Measurements from ENCODE around the gene FBXL4.

The FBXL4 gene

GRCh38 chr6:98949589-98949988 is 1.8 kb upstream of the FBXL4 start:
- no peak overlapping the region for H3K4me3 ChIP-seq (replicated peaks in 1 of 2; ENCODE audit: low read depth in 2 of 2, low read length in 2 of 2)
- DNase-seq (ENCODE audit: low read depth in 2 of 2), result no peak
- TF ChIP-seq CTCF (IDR thresholded peaks at IDR 0.05; ENCODE audit: low read depth, low read length), result no peak

GRCh38 chr6:98946879-98947410 is 801 bp downstream of the FBXL4 start:
- peak overlapping the region; percentile 63 to 78 for H3K4me3 ChIP-seq (replicated peaks in 1 of 2; ENCODE audit: low read depth in 2 of 2, low read length in 2 of 2)
- no peak for TF ChIP-seq CTCF (IDR thresholded peaks at IDR 0.05; ENCODE audit: low read depth, low read length)
- peak; percentile 6 to 25 for DNase-seq (ENCODE audit: low read depth in 2 of 2)

GRCh38 chr6:98946266-98946878 is 1.4 kb downstream of the FBXL4 start:
- DNase-seq (ENCODE audit: low read depth in 2 of 2), result peak in 1 of 2 donors; percentile 7
- peak overlapping the region; percentile 63 to 78 for H3K4me3 ChIP-seq (replicated peaks in 1 of 2; ENCODE audit: low read depth in 2 of 2, low read length in 2 of 2)
- no peak for TF ChIP-seq CTCF (IDR thresholded peaks at IDR 0.05; ENCODE audit: low read depth, low read length)

GRCh38 chr6:98945311-98946115 is 2.2 kb downstream of the FBXL4 start:
- TF ChIP-seq CTCF (IDR thresholded peaks at IDR 0.05; ENCODE audit: low read depth, low read length), result no peak
- H3K4me3 ChIP-seq (replicated peaks in 1 of 2; ENCODE audit: low read depth in 2 of 2, low read length in 2 of 2), result no peak overlapping the region
- no peak for DNase-seq (ENCODE audit: low read depth in 2 of 2)

- no peak for TF ChIP-seq CTCF (IDR thresholded peaks at IDR 0.05; ENCODE audit: low read depth, low read length)
- peak; percentile 45 to 64 for DNase-seq (ENCODE audit: low read depth in 2 of 2)
- H3K4me3 ChIP-seq (replicated peaks in 1 of 2; ENCODE audit: low read depth in 2 of 2, low read length in 2 of 2), result no peak overlapping the region
Measured at GRCh38 chr6:98944598-98945081, 3.1 kb downstream of the FBXL4 start.

- no peak overlapping the region for H3K4me3 ChIP-seq (replicated peaks in 1 of 2; ENCODE audit: low read depth in 2 of 2, low read length in 2 of 2)
- no peak for DNase-seq (ENCODE audit: low read depth in 2 of 2)
- no peak for TF ChIP-seq CTCF (IDR thresholded peaks at IDR 0.05; ENCODE audit: low read depth, low read length)
Measured at GRCh38 chr6:98944168-98944567, 3.6 kb downstream of the FBXL4 start.

Measured in cardiac fibroblast (primary cell).